OCI-LY7 (cell line): ENCODE measurements around the gene OGG1. TPM values are rescaled to one million over a fixed set of nuclear protein-coding genes. Genes with fewer than 3 reads are reported as not detected.

Experiments used
- BruUV-seq: library from RNA; stranded (reverse); fragments of 400-500 nt; replicated peaks from 2 replicates; lab custom pipeline; 2021; lab: Mats Ljungman, UMichigan
- CTCF ChIA-PET: fragments of 300-600 bp; sonication (Branson Sonifier 250); formaldehyde crosslinking; loops from one replicate; lab custom pipeline; 2022; ENCODE audit warnings: antibody characterized with exemption; ENCODE audit not compliant: unreplicated experiment; lab: Charles Lee
- POLR2A ChIA-PET: fragments of 300-600 bp; sonication (Branson Sonifier 250); formaldehyde crosslinking; loops from one replicate; lab custom pipeline; 2022; ENCODE audit warnings: antibody characterized with exemption; lab: Charles Lee
- DNase-seq: peaks from one replicate; pipeline ENCODE4 v3.0.0-alpha.2; 2015; ENCODE audit warnings: low spot score
- H2AFZ ChIP-seq: fragments of 200-600 bp; sonication (generic), shearing (Covaris generic); 2 replicates; pipeline ENCODE4 v1.6.1; 2014; ENCODE audit warnings: mild to moderate bottlenecking, antibody characterized with exemption, low read length, moderate library complexity
- H3K27ac ChIP-seq: fragments of 200-600 bp; sonication (generic); 2 replicates; pipeline ENCODE4 v1.5.1; 2014; ENCODE audit warnings: mixed run types, low read depth, mild to moderate bottlenecking, moderate library complexity, low read length, inconsistent platforms; ENCODE audit not compliant: poor library complexity, severe bottlenecking
- H3K36me3 ChIP-seq: fragments of 200-600 bp; sonication (generic); 2 replicates; pipeline ENCODE4 v1.6.1; 2014; ENCODE audit warnings: mild to moderate bottlenecking, antibody characterized with exemption, low read length, moderate library complexity, mixed read lengths; ENCODE audit not compliant: insufficient read depth
- H3K4me1 ChIP-seq: fragments of 200-600 bp; sonication (generic); 2 replicates; pipeline ENCODE4 v1.5.1; 2014; ENCODE audit warnings: mild to moderate bottlenecking, low read length; ENCODE audit not compliant: insufficient read depth, poor library complexity, severe bottlenecking
- H3K4me2 ChIP-seq: fragments of 200-600 bp; sonication (generic); 2 replicates; pipeline ENCODE4 v1.6.1; 2014; ENCODE audit warnings: mild to moderate bottlenecking, low read length
- H3K4me3 ChIP-seq: fragments of 200-600 bp; sonication (generic); 2 replicates; pipeline ENCODE4 v1.5.1; 2014; ENCODE audit warnings: mild to moderate bottlenecking, low read depth, low read length; ENCODE audit not compliant: poor library complexity, severe bottlenecking
- H3K79me2 ChIP-seq: fragments of 200-600 bp; sonication (generic); 2 replicates; pipeline ENCODE4 v1.6.1; 2016; ENCODE audit warnings: low read depth, mild to moderate bottlenecking, low read length, moderate library complexity, mixed read lengths; ENCODE audit not compliant: insufficient read depth
- H3K9me2 ChIP-seq: fragments of 200-600 bp; sonication (generic); 2 replicates; pipeline ENCODE4 v1.6.1; 2016; ENCODE audit warnings: mild to moderate bottlenecking, low read length, mixed read lengths; ENCODE audit not compliant: insufficient read depth
- H3K9me3 ChIP-seq: fragments of 200-600 bp; sonication (generic); 2 replicates; pipeline ENCODE4 v1.6.1; 2014; ENCODE audit warnings: mild to moderate bottlenecking, mixed run types, low read length, mixed read lengths
- H4K20me1 ChIP-seq: fragments of 200-600 bp; sonication (generic); 2 replicates; pipeline ENCODE4 v1.6.1; 2014; ENCODE audit warnings: mild to moderate bottlenecking, antibody characterized with exemption, low read length, moderate library complexity, mixed read lengths; ENCODE audit not compliant: insufficient read depth
- CTCF ChIP-seq: fragments of 200-600 bp; sonication (generic); conservative IDR thresholded peaks from 2 replicates; pipeline ENCODE4 v1.5.1; 2014; ENCODE audit warnings: mild to moderate bottlenecking, antibody characterized with exemption, low read length, moderate library complexity, mixed read lengths
- EZH2phosphoT487 ChIP-seq: fragments of 200-600 bp; sonication (generic); IDR thresholded peaks from 2 replicates; pipeline ENCODE4 v1.6.1; 2018; ENCODE audit warnings: low read depth, borderline replicate concordance, mild to moderate bottlenecking, mixed run types, antibody characterized with exemption, low read length, moderate library complexity, mixed read lengths
- intact Hi-C: fragments of 100-400 bp; cut with micrococcal nuclease; formaldehyde crosslinking; loops from one replicate; pipeline ENCODE4 v1.10.0; 2022; ENCODE audit not compliant: unreplicated experiment
- total RNA-seq, 2 experiments: library from RNA; depleted of rRNA in 1 of 2; stranded (reverse); fragments of >200 nt in 1 of 2; shearing (Covaris generic) in 1 of 2; gene quantifications; 2 replicates each; pipeline ENCODE4 v1.2.3, GENCODE V29; 2014 to 2022

Gene OGG1
- total RNA-seq, 2 experiments from 2014 or later, result 119 to 121 TPM

GRCh38 chr3:9767418-9767817 is 17.7 kb downstream of the OGG1 start:
- no TSS peak for BruUV-seq
- peaks cover 7% of the 10 kb centered on the region for H3K4me1 ChIP-seq
- no peaks in the 10 kb centered on the region for H3K9me3 ChIP-seq
- no peak overlapping the region for H2AFZ ChIP-seq
- no peak overlapping the region for H3K4me3 ChIP-seq
- H3K27ac ChIP-seq, result no peak overlapping the region
- no peaks in the 10 kb centered on the region for H3K9me2 ChIP-seq
- POLR2A ChIA-PET, result interaction anchor here (1.4 kb wide), 1 partner anchor 16 kb away, joined by 4 read pairs; no protein-coding TSS in a partner anchor
- DNase-seq, result no peak
- intact Hi-C loops, result no loop called here
- CTCF ChIA-PET, result no interaction called here
- H4K20me1 ChIP-seq, result no peaks in the 10 kb centered on the region
- H3K79me2 ChIP-seq, result no peaks in the 10 kb centered on the region
- no peak overlapping the region for H3K4me2 ChIP-seq
- no peak for TF ChIP-seq CTCF
- TF ChIP-seq EZH2phosphoT487, result no peak
- H3K36me3 ChIP-seq, result peaks cover 3% of the 10 kb centered on the region; the same call in 1 of the 2 replicates

- Histone ChIP-seq H3K9me2 (no peaks in the 10 kb centered on the region), H3K79me2 (no peaks in the 10 kb centered on the region), H3K36me3 (peaks cover 3% of the 10 kb centered on the region; the same call in 1 of the 2 replicates), H3K4me2 (no peak overlapping the region), H3K4me1 (peaks cover 7% of the 10 kb centered on the region), H3K4me3 (no peak overlapping the region), H2AFZ (no peak overlapping the region), H4K20me1 (no peaks in the 10 kb centered on the region), H3K27ac (no peak overlapping the region), H3K9me3 (no peaks in the 10 kb centered on the region)
- ChIA-PET POLR2A (interaction anchor here (0.6 kb wide), 1 partner anchor 343 kb away, joined by 3 read pairs; no protein-coding TSS in a partner anchor), CTCF (no interaction called here)
- BruUV-seq, result no TSS peak
- intact Hi-C loops, result no loop called here
- TF ChIP-seq EZH2phosphoT487, result no peak
- no peak for TF ChIP-seq CTCF
- no peak for DNase-seq
Measured at GRCh38 chr3:9768141-9768775, 18.5 kb downstream of the OGG1 start.

DNA sequence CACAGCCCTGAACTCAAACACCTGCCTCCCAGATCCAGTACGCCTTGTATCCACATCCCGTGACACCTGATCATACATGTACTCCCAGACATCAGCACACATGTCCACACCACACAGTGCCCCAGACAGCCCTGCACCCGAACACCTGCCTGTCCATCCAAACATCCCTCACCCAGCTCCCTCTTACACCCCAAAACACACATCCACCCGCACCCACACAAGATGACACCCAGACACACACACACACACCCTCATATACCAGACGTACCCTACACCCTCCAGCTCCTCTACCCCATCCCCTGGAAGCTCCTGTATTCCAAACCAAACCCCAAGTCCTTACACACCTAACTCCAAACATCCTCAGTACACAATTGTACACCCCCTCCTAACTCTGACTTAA is 19.3 kb downstream of the OGG1 start:
- H3K4me1 ChIP-seq, result peaks cover 7% of the 10 kb centered on the region
- DNase-seq, result no peak
- no peak overlapping the region for H3K4me3 ChIP-seq
- ChIA-PET CTCF (no interaction called here), POLR2A (interaction anchor here (0.6 kb wide), 2 partner anchors 13 to 343 kb away, joined by 3 read pairs; no protein-coding TSS in a partner anchor)
- no peaks in the 10 kb centered on the region for H4K20me1 ChIP-seq
- no peaks in the 10 kb centered on the region for H3K9me3 ChIP-seq
- TF ChIP-seq EZH2phosphoT487, result no peak
- TF ChIP-seq CTCF, result no peak
- no peaks in the 10 kb centered on the region for H3K79me2 ChIP-seq
- H3K4me2 ChIP-seq, result no peak overlapping the region
- no peak overlapping the region for H2AFZ ChIP-seq
- peaks cover 3% of the 10 kb centered on the region; the same call in 1 of the 2 replicates for H3K36me3 ChIP-seq
- no peak overlapping the region for H3K27ac ChIP-seq
- intact Hi-C loops, result no loop called here
- no peaks in the 10 kb centered on the region for H3K9me2 ChIP-seq
- BruUV-seq, result no TSS peak
